HG02943 (cell line): ENCODE data around the gene RFX4.
"Not testable (repeated sequence)": the region's sequence is repeated elsewhere in the genome, so short reads cannot be mapped to it uniquely, and the experiment has no call there.

Experiments
- ATAC-seq: cut with Tn5 transposase; IDR thresholded peaks from one replicate; pipeline ENCODE4 v1.9.1; 2021; ENCODE audit warnings: mild to moderate bottlenecking, low read depth, moderate library complexity; ENCODE audit not compliant: unreplicated experiment

The RFX4 gene

DNA sequence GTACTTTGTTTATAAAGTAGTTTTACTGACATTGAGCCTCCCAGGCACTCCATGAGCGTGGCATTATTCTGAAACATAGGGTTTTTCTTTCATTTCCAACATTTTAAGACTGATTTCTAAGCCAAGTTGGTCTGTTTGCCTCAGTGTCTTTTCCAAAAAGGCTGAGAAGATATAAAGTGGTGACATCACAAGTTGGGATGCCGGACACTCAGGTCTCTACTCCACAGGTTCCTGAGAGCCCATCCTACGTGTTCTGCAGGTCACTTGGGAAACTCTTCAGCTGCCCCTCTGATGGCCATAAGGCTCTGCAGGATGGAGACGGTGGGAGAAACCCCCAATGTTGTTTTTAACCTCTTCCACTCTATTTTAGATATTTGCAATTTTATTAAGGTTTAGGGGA, 6.0 kb downstream of the RFX4 start:
- ATAC-seq: no peak

DNA sequence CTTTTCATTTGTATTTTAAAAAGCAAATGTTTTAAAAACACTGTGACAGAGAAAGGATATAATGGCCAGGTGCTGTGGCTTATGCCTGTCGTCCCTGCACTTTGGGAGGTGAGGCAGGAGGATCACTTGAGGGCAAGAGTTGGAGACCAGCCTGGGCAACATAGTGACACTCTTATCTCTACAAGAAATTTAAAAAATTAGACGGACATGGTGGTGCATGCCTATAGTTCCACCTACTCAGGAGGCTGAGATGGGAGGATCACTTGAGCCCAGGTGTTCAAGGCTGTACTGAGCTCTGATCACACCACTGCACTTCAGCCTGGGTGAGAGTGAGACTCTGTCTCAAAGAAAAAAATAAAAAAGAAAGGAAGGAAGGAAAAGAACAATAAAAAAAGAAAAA, 7.8 kb downstream of the RFX4 start:
- ATAC-seq: no peak

DNA sequence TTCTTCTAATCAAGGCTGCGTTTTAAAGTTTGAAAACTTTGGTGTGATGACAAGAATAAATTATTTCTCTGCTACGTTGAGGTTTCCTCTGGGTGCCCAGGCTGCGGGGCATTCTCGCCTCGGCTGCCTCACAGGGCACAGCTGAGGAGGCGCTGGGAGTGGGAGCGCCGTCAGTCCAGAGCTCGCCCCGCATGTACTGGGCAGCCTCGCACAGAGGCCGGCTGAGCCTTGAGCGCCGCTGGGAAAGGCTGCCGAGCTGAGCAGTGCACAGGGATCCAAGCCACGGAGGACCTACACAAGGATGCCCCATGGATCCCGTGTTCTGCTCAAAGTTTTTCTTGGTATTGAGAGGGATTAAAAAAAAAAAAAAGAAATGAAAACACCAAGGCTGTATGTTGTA, 11.6 kb downstream of the RFX4 start:
- ATAC-seq: no peak

DNA sequence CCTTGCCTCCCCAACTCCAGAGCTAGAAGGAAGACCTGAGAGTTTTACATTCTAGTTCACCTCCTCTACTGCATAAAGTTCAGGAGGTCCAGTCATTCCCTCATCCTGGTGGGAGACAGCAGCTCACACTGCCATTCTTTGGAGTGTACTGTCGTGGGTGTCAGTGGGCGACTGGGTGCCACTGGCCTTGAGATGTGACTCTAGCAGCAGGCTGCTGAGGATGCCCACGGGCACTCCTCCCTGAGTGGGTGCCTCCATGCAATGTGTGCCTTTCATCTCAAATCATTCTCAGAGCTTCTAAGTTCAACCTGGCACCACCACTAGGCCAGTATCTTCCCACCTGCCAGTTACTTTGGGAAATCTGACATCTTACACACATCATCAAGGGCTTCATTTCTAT, 12.5 kb downstream of the RFX4 start:
- no peak for ATAC-seq

DNA sequence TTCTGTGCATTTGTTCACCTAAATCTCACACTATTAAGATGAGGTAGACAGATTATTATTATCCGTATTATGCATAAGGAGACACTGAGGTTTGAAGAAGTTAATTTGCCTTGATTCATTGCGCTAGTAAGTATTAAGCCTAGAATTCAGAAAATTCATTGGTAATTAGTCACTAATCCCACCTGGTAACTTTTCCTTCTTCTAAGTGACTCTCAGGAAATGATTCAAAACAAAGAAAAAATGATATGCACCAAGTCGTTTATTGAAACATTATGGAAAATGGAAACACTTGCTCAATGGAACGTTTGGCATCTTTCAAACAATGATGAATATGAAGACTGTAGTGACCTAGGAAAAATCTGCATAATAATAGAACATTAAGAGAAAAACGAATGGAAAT, 15.2 kb downstream of the RFX4 start:
- ATAC-seq: no peak

DNA sequence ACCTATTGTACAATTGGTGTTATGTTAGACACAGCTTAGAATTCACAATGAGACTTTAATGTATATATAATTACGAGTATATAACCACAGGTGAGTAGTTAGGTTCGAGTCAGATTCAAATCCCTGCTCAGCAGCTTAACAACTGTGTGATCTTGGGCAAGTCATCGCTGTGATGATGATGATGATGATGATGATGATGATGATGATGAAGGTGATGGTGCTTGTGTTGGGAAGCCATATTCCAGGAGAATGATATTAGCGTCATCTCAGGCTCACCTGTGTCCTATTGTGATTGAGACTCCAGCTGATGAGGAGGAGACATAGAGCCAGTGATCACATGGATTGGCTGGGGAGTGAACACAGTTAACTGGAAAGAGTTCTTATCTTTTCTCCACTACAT, 16.5 kb downstream of the RFX4 start:
- ATAC-seq: no peak

DNA sequence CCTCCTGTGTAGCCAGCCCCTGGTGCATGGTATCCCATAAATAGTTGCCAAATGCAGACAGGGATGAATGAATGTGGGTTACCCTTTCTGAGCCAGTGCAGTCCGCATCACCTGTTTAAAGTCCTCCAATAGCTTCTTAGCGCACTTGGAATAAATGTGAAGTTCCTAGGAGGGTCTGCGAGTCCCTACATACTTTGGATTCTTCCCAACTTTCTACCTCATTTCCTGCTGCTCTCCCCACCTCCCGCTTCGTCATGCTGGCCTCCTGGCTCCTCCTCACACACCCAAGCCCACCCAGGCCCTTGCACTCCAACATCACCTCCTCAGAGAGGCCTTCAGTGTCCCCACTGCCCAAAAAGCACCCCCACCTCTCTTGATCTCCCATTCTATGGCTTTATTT, 17.7 kb downstream of the RFX4 start:
- ATAC-seq: no peak

DNA sequence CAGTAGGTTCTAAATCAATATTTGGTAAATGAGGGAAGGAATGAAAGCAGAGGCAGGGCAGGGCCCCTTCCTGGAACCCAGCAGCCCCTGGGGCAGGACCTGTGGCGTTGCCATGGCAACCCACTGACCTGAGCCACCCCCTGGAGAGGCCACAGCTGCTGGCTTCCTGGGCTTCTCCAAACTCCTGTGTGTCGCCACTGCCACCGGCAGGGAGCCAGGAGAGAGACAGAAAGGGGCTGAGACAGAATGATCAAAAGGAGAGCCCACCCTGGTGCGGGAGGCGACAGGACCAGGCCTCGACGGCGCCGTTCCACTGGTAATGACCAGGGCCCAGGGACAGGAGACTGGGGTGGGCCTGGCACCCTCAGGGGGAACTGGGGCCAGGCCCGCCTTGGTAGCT, 18.2 kb downstream of the RFX4 start:
- ATAC-seq: no peak

DNA sequence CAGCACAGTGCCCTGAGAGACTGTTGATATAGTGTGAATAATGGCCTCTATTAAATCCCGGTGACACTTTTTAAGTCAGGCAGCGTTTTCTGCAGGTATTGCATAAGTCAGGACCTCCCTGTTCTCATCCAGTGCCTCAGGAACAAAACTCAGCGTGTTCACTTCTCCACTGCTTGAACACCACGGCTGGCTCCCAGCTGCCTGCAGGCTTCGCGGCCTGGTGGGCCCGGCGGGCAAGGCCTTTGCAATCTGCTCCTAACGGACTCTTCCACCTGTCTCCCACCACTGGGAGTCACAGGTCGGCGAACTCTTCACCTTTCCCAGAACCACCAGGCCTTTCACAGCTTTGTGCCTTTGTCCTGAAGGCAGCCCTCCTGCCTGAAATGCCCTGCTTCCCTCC, 18.7 kb downstream of the RFX4 start:
- no peak for ATAC-seq

DNA sequence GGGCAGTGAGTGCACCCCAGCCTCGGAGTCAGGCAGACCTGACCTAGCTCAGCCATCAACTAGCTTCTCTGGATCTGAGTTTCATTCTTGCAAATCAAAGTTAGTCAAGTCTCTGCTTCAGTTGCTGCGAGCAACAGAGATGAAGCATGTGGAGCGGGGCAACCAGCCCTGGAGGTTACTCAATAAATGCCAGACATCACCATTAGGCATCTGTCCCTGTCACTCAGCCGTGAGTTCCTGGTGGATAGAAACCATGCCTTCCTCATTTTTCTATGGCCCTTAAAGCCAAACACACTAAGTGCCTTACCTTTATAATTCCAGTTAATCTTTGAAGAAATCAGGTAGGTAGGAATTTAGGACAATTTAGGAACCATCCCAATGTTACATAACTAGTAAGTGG, 19.3 kb downstream of the RFX4 start:
- ATAC-seq: no peak

DNA sequence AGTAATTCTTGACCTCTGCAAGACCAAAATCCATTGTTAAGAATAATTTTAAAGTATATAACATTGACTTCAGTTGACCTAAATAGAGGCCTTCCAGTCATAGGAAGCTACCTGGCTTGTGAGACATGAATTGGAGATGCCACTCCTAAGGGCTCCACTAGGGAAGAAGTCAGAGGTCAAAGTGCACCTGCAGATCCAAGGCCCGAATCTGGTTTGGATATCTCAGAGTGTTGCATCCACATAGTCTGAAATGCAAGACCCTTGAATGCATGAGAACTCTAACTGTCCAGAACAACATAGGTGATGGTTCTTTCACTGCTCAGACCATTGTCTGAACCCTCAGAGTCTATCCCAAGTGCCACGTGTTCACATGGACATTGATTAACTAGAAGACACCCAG, 22.4 kb downstream of the RFX4 start:
- no peak for ATAC-seq

DNA sequence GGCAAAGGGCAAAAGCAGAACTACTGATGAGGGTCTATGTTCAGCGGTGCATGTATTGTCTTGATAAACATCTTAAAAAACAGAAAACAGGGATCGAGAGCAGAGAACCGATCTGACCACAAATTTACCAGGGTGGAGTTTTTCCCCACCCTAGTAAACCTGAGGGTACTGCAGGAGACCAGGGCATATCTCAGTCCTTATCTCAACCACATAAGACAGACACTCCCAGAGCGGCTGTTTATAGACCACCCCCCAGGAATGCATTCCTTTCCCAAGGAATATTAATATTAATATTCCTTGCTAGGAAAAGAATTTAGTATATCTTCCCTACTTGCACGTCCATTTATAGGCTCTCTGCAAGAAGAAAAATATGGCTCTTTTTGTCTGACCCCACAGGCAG, 37.8 kb downstream of the RFX4 start:
- not testable (repeated sequence) for ATAC-seq

DNA sequence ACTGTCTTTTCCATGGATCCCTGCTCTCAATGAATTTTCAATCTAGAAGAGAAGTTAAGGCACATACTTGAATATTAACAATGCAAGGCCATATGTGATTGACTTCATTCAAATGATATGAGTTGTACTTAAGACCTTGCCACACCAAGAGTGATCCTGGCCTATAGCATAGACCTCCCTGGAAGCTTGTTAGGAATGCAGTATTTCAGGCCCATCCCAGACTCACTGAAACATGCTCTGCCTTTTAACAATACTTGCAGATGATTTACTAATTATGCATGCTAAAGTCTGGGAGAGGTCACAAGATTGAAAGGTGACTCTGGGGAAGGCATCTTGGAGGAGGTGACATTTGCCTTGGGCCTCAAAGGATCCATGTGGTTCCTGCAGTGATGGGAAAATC, 43.2 kb downstream of the RFX4 start:
- no peak for ATAC-seq

DNA sequence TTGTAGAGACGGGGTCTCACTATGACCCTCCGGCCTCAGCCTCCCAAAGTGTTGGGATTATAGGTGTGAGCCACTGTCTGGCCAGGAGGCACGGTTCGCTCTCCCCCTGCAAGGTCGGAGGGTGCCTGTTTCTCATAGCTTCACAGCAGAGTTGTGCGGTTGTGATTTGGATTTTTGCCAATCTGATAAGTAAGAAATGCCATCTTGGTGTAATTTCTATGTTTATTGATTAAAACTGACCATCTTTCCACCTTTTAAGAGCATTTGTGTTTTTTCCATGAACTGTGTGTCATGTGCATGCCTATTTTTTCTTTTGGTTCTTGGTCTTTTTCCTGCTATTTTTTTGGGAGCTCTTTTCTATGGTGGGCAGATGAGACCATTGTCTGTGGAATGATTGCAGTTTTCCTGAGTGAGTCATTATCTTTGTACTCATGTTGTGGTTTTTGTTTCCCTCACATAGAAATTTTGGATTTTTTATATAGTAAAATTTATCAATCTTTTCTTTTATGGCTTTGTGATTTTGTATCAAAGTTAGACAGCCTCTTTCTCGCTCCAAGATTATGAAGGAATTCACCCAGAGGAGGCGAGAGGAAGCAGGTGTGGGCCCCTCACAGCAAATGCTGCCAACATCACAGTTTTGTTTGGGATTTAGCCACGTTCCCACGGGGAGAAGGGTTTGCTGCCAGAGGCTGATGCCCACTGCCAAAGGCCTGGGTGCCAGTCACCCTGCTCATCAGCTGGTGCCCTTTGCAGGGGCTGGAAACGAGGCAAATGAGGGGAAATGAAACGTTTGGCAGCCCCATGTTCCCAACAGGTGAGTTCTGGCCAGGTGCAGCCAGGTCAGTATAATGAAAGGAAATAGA, 47.2 kb downstream of the RFX4 start:
- no peak for ATAC-seq

DNA sequence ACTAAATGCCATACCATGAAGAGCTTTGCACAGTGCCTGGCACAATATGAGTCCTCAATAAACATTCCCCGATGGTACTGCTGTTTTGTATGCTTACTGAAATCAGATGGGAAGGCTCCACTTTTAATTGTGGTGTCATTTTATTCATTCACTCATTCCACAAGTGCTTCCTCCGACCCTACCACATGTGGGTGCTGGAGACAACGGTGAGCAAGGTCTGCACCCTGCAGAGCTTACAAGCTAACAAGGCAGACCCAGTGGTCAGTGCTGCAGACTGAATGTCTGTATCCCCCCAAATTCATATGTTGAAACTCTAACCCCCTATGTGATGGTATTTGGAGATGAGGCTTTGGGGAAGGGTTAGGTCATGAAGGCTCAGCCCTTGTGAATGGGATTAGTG, 48.3 kb downstream of the RFX4 start:
- no peak for ATAC-seq

DNA sequence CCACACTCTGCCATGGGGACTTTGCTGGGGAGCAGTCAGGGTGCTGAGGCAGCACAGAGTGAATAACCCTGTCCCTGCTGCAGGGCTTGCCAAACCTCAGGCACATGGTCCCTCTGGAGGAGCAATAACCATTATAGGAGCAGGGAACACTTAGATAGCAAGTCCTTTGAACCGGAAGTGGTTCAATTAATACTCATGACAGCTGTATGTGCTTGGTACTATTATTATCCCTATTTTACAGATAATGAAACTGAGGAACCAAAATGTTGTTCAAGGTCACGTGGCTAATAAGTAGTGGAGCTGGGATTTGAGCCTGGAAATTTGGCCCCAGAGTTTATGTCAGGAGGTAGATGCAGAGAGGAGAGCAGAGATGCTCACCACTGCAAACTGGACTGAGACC, 49.0 kb downstream of the RFX4 start:
- no peak for ATAC-seq

DNA sequence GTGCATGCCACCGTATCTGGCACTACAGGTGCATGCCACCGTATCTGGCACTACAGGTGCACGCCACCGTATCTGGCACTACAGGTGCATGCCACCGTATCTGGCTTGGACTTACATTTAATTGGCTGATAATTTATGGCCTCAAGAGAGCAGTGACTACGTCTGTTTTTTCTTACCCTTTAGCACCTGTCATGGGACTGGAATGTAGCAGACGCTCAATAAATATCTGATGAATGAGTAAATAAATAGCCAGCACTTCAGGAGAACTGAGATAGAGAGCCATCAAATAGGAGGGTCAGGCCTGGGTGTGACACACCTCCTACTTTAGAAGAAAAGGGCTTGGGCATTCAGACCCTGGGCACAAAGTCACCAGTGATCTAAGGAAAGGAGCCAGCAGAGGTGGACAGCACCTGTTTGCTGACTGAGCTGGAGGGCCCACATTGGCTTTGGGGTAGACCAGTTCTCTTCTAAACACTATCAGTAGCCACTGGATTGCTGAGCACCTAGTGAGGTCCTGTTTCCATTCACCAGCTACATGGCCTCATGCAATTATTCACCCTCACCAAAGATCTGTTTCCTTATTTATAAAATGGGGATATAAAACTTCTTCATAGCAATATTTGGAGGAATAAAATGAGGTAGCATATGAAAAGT, 50.1 kb downstream of the RFX4 start:
- no peak for ATAC-seq

DNA sequence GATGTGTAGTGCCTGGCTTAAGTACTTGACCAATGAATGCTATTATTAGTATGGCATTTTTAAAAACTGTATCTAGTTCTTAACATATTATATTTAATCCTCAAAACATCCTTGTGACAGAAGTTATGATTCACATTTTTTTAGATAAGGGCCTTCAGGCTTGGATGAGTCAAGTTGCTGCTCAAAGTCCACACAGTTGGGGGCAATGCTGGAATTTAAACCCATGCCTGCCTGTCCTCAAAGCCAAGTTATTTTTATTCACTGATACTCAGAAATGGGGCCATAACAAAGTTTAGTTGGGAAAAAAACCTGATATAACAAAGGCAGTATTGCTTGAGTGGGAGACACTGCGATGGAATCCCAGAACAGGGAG, 50.6 kb downstream of the RFX4 start:
- no peak for ATAC-seq

DNA sequence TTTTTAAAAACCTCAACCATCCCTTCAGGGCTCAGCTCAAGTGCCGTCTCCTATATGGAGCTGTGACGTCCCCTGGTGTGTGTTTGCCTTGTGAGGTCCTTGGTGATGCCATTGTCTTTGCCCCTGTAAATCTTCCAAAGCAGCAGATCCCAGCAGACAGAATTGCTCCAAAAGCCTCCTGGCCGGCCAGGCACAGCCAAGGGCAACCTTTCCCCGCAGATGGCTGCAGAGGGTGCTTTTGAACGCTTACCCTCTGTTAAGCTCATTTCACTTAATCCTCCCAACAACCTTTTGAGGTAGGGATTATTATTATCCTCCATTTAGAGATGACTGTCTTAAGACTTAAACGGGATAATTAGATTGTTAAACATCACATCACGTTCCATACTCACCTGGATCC, 51.4 kb downstream of the RFX4 start:
- no peak for ATAC-seq

DNA sequence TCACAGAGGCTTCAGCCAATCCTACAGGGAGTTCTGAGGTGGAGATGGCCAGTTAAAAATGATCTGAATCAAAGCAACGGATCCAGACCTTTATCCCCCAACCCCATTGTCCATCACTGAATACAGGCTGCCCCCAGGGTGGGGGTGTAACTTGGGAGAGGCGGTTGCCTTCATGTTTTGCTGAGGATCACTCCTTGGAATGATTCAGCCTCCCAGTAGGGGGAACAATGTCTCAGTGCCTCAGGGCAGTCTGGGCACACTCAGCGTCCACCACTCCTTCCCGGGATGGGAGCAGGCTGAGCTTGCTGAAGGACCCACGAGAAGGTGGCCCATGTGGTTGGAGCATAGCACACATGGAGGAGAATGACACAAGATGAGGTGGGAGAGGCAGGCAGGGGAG, 60.2 kb downstream of the RFX4 start:
- no peak for ATAC-seq

DNA sequence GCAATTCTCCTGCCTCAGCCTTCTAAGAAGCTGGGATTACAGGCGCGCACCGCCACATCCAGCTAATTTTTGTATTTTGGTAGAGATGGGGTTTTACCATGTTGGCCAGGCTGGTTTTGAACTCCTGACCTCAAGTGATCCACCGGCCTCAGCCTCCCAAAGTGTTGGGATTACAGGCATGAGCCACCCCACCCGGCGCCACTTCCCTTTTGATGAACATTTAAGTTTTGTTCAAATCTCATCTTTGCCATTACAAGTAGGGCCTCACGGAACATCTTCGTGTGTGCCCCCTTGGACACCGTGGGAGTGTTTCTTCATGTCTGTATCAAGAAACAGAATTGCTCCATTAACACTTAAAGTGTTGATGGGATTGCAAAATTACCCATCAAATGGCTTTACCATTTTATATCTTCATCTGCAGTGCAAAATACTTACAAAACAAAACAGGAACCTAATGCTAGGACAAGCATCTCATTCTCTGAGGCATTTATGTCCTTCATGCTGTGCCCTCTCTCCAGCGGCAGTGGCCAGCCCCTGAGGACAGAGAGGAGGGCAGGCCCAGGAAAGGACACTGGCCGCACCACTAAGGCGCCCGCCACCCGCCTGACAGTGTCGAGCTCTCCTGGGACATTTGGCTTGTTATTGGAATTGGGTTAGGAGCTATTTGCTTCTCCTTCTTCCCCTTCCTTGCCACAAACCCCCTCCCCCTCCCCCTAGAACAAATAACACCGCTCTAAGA, 61.7 kb downstream of the RFX4 start:
- no peak for ATAC-seq

DNA sequence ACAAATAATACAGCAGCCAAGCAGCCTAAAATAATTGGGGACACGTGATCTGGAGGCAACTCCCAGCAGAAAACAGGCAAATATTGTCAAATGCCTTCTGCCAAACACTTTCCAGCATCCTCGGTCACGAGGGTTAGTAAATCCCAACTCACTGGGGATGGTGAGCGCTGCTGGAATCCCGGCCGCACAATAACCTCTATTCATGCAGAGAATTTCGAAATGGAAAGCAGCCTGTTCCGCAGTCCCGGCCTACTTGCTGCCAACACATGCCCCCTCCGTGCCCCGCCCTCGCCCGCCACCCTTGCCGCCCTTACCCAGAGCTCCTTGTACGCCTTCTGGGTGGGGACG, 62.2 kb downstream of the RFX4 start:
- no peak for ATAC-seq
